HL-60 (cell line): ENCODE data around the gene ACOX2.
A peak's percentile ranks its signal among the peaks of the same experiment; 100 is the strongest.

ENCODE experiments used
- DNase-seq, 2 experiments: peaks; one replicate each; pipeline ENCODE4 v3.0.0-alpha.2; 2010 to 2020; ENCODE audit warnings: low read depth in 1 of 2, low spot score in 1 of 2
- H3K27ac ChIP-seq: fragments of 250-450 bp; sonication (Bioruptor Pico); replicated peaks from 2 replicates; pipeline ENCODE4 v1.5.1; 2020; ENCODE audit warnings: mild to moderate bottlenecking, moderate library complexity
- H3K27me3 ChIP-seq: fragments of 250-450 bp; sonication (Bioruptor Pico); 2 replicates; pipeline ENCODE4 v1.5.1; 2021; ENCODE audit warnings: mild to moderate bottlenecking, moderate library complexity; ENCODE audit not compliant: insufficient read depth, poor library complexity, severe bottlenecking
- H3K4me3 ChIP-seq: replicated peaks from 2 replicates; pipeline ENCODE4 v1.5.1; 2011; ENCODE audit warnings: mild to moderate bottlenecking, control low read depth, low read length; ENCODE audit not compliant: insufficient read depth
- GABPA ChIP-seq: IDR thresholded peaks from 2 replicates; pipeline ENCODE4 v1.6.1; 2012; ENCODE audit warnings: low read depth
- POLR2AphosphoS5 ChIP-seq: IDR thresholded peaks from 2 replicates; pipeline ENCODE4 v1.6.1; 2012; ENCODE audit warnings: low read depth
- SPI1 ChIP-seq: IDR thresholded peaks from 2 replicates; pipeline ENCODE4 v1.6.1; 2012; ENCODE audit warnings: low read depth, mild to moderate bottlenecking, borderline replicate concordance
- TF ChIP-seq, protein P1 (sequence below): IDR thresholded peaks from 2 replicates; pipeline ENCODE4 v1.6.1; 2012; ENCODE audit warnings: low read depth; ENCODE audit not compliant: insufficient replicate concordance
- TF ChIP-seq, protein P2 (sequence below): IDR thresholded peaks from one replicate; pipeline ENCODE4 v1.5.1; 2011; ENCODE audit warnings: low read length, control low read depth, inconsistent platforms; ENCODE audit not compliant: insufficient read depth

The ACOX2 gene

GRCh38 chr3:58573640-58574039 is 36.6 kb upstream of the ACOX2 start:
- Histone ChIP-seq H3K27me3 (peaks cover 5% of the 10 kb centered on the region), H3K27ac (no peak overlapping the region), H3K4me3 (no peak overlapping the region)
- no peak for DNase-seq
- TF ChIP-seq, protein P1, sequence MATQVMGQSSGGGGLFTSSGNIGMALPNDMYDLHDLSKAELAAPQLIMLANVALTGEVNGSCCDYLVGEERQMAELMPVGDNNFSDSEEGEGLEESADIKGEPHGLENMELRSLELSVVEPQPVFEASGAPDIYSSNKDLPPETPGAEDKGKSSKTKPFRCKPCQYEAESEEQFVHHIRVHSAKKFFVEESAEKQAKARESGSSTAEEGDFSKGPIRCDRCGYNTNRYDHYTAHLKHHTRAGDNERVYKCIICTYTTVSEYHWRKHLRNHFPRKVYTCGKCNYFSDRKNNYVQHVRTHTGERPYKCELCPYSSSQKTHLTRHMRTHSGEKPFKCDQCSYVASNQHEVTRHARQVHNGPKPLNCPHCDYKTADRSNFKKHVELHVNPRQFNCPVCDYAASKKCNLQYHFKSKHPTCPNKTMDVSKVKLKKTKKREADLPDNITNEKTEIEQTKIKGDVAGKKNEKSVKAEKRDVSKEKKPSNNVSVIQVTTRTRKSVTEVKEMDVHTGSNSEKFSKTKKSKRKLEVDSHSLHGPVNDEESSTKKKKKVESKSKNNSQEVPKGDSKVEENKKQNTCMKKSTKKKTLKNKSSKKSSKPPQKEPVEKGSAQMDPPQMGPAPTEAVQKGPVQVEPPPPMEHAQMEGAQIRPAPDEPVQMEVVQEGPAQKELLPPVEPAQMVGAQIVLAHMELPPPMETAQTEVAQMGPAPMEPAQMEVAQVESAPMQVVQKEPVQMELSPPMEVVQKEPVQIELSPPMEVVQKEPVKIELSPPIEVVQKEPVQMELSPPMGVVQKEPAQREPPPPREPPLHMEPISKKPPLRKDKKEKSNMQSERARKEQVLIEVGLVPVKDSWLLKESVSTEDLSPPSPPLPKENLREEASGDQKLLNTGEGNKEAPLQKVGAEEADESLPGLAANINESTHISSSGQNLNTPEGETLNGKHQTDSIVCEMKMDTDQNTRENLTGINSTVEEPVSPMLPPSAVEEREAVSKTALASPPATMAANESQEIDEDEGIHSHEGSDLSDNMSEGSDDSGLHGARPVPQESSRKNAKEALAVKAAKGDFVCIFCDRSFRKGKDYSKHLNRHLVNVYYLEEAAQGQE: no peak
- TF ChIP-seq, protein P2, sequence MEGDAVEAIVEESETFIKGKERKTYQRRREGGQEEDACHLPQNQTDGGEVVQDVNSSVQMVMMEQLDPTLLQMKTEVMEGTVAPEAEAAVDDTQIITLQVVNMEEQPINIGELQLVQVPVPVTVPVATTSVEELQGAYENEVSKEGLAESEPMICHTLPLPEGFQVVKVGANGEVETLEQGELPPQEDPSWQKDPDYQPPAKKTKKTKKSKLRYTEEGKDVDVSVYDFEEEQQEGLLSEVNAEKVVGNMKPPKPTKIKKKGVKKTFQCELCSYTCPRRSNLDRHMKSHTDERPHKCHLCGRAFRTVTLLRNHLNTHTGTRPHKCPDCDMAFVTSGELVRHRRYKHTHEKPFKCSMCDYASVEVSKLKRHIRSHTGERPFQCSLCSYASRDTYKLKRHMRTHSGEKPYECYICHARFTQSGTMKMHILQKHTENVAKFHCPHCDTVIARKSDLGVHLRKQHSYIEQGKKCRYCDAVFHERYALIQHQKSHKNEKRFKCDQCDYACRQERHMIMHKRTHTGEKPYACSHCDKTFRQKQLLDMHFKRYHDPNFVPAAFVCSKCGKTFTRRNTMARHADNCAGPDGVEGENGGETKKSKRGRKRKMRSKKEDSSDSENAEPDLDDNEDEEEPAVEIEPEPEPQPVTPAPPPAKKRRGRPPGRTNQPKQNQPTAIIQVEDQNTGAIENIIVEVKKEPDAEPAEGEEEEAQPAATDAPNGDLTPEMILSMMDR: no peak
- TF ChIP-seq GABPA (no peak), POLR2AphosphoS5 (no peak), SPI1 (no peak)

DNA sequence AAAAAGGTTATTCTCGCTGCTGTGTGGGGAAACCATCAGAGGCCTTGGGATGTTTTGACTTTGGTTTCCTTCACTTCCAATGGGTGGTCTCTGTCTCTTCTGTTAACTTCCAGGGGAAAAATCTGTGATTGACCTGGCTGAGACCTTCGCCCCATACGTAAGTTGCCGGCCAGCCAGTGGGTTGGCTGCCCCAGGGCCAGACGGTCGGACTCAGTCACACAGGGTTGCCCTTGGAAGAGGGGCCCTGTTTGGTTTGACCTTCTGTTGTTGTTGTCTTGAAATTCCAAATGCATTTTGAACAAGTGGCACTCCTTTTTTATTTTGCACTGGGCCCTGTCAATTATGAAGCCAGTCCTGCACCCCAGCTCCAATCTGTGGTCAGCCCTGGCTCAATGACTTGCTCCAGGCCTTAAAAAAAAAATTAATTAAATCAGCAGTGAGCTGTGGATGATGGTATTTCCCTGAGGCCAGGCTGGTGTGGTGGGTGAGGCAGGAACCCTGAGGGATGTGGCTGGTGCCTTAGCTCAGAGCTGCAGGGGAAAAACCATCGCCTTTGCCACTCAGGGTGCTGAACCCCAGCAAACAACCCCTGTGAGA is 35.7 kb upstream of the ACOX2 start:
- DNase-seq: no peak
- TF ChIP-seq, protein P2: no peak
- TF ChIP-seq GABPA (no peak), SPI1 (no peak), POLR2AphosphoS5 (no peak)
- TF ChIP-seq, protein P1: no peak
- Histone ChIP-seq H3K27ac (no peak overlapping the region), H3K4me3 (no peak overlapping the region), H3K27me3 (peaks cover 5% of the 10 kb centered on the region)

GRCh38 chr3:58572013-58572633 is 35.1 kb upstream of the ACOX2 start:
- DNase-seq: peak; percentile 17 to 20
- TF ChIP-seq, protein P1: no peak
- TF ChIP-seq POLR2AphosphoS5 (no peak), SPI1 (no peak)
- no peak overlapping the region for H3K4me3 ChIP-seq
- no peak overlapping the region for H3K27ac ChIP-seq
- peaks cover 2% of the 10 kb centered on the region for H3K27me3 ChIP-seq
